NCI-H345 treated with DMSO at 0.1 percent for 48 hours (cell line): ENCODE data around the gene FAM53B.
A peak's percentile ranks its signal among the peaks of the same experiment; 100 is the strongest.
"Not testable (repeated sequence)": the region's sequence is repeated elsewhere in the genome, so short reads cannot be mapped to it uniquely, and the experiment has no call there.

Experiments
- DNase-seq: peaks from one replicate; lab custom pipeline; 2025; ENCODE audit not compliant: unreplicated experiment; lab: John Stamatoyannopoulos, UW

The FAM53B gene

GRCh38 chr10:124744102-124745050 is at the start of gene FAM53B:
Gene FAM53B, minus strand, starts transcription at chr10:124744378. Its CDS starts 37,665 bp downstream, at chr10:124706713.
- DNase-seq = peak; percentile 29

GRCh38 chr10:124792998-124793352 is 48.8 kb upstream of the FAM53B start:
- DNase-seq = no peak

GRCh38 chr10:124791547-124792348 is 47.6 kb upstream of the FAM53B start, which contains the start of gene EEF1AKMT2:
Gene EEF1AKMT2, minus strand, starts transcription at chr10:124791887. Its CDS starts 54 bp downstream, at chr10:124791833.
- DNase-seq = peak; percentile 36

GRCh38 chr10:124782900-124783299 is 38.7 kb upstream of the FAM53B start:
- not testable (repeated sequence) for DNase-seq

- no peak for DNase-seq
Measured at GRCh38 chr10:124768791-124769190, 24.6 kb upstream of the FAM53B start.

- no peak for DNase-seq
Measured at GRCh38 chr10:124765256-124765655, 21.1 kb upstream of the FAM53B start.

GRCh38 chr10:124763267-124763666 is 19.1 kb upstream of the FAM53B start:
- no peak for DNase-seq

GRCh38 chr10:124762281-124762680 is 18.1 kb upstream of the FAM53B start:
- no peak for DNase-seq

GRCh38 chr10:124756156-124756903 is 12.2 kb upstream of the FAM53B start:
- DNase-seq = no peak

GRCh38 chr10:124755581-124755980 is 11.4 kb upstream of the FAM53B start:
- no peak for DNase-seq

GRCh38 chr10:124754227-124754626 is 10.0 kb upstream of the FAM53B start:
- no peak for DNase-seq

GRCh38 chr10:124748953-124749645 is 4.9 kb upstream of the FAM53B start:
- no peak for DNase-seq

- no peak for DNase-seq
Measured at GRCh38 chr10:124748166-124748565, 4.0 kb upstream of the FAM53B start.

GRCh38 chr10:124747745-124748144 is 3.6 kb upstream of the FAM53B start:
- no peak for DNase-seq

GRCh38 chr10:124746992-124747391 is 2.8 kb upstream of the FAM53B start:
- DNase-seq = no peak

GRCh38 chr10:124746447-124746846 is 2.3 kb upstream of the FAM53B start:
- DNase-seq = not testable (repeated sequence)

- DNase-seq = no peak
Measured at GRCh38 chr10:124745673-124746072, 1.5 kb upstream of the FAM53B start.

GRCh38 chr10:124745252-124745651 is 1.1 kb upstream of the FAM53B start:
- no peak for DNase-seq

- no peak for DNase-seq
Measured at GRCh38 chr10:124743191-124744101, 732 bp downstream of the FAM53B start.
